Measurements from ENCODE around the gene SLC7A14.

DNA sequence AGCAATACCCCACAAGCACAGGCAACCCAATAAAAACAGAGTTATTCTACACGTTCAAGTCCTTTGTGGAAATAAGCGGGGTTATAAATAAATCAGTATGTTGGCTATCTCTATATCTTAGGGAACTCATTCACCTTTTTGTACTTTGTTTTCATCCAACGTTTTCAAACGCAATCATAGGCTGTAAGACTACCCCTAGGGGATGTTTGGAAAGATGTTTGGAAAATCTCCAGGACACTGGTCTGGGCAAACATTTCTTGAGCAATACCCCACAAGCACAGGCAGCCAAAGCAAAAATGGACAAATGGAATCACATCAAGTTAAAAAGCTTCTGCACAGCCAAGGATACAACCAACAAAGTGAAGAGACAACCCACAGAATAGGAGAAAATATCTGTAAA is 97.1 kb downstream of the SLC7A14 start:
- TF ChIP-seq CTCF (IDR thresholded peaks at IDR 0.05), result no peak
- TF ChIP-seq EZH2 (IDR thresholded peaks at IDR 0.05), result no peak
- no peak for TF ChIP-seq EZH2phosphoT487 (IDR thresholded peaks at IDR 0.05)

Measured in neural progenitor cell (in vitro differentiated cells).